Endothelial cell of umbilical vein (primary cell): ENCODE measurements around the gene NEK2. TPM values are rescaled to one million over a fixed set of nuclear protein-coding genes. Genes with fewer than 3 reads are reported as not detected.

Experiments
- BruUV-seq: library from RNA; stranded (reverse); fragments of 400-500 nt; replicated peaks from 2 replicates; lab custom pipeline; 2021; lab: Mats Ljungman, UMichigan
- CTCF ChIA-PET: fragments of 300-600, 350-600 bp; sonication (Branson Sonifier 250); formaldehyde crosslinking; loops from one replicate; lab custom pipeline; 2021; ENCODE audit warnings: antibody characterized with exemption, inconsistent platforms; lab: Charles Lee
- POLR2A ChIA-PET: fragments of 300-600, 350-600 bp; sonication (Branson Sonifier 250); formaldehyde crosslinking; loops from one replicate; lab custom pipeline; 2021; ENCODE audit warnings: antibody characterized with exemption, inconsistent platforms; lab: Charles Lee
- DNase-seq: peaks from one replicate; pipeline ENCODE4 v3.0.0-alpha.2; 2011; ENCODE audit warnings: low read depth, low spot score
- FAIRE-seq: peaks from 2 replicates; lab custom pipeline; 2011; peaks lifted over from hg19 to GRCh38; lab: Jason Lieb, UNC
- H2AFZ ChIP-seq: 2 replicates; pipeline ENCODE4 v1.6.0; 2012; ENCODE audit warnings: low read depth, low read length, control low read depth, inconsistent platforms
- H3K27ac ChIP-seq: 2 replicates; pipeline ENCODE4 v1.5.1; 2011; ENCODE audit warnings: low read depth, mild to moderate bottlenecking, control low read depth, low read length, moderate library complexity; ENCODE audit not compliant: insufficient read depth
- H3K27me3 ChIP-seq, 2 experiments: 2 replicates each; pipeline versions ENCODE4 v1.6.0 to v1.6.1; 2011; ENCODE audit warnings: low read length in 2 of 2, mixed read lengths in 1 of 2; ENCODE audit not compliant: control insufficient read depth in 2 of 2, insufficient read depth in 2 of 2
- H3K36me3 ChIP-seq, 2 experiments: 2 replicates in 1 of 2; 3 replicates in 1 of 2; pipeline ENCODE4 v1.5.1; 2011; ENCODE audit warnings: low read length in 2 of 2, mild to moderate bottlenecking in 1 of 2, moderate library complexity in 1 of 2; ENCODE audit not compliant: control insufficient read depth in 2 of 2, insufficient read depth in 2 of 2; ENCODE audit errors: extremely low read depth in 1 of 2
- H3K4me1 ChIP-seq: 3 replicates; pipeline ENCODE4 v1.5.1; 2011; ENCODE audit warnings: mild to moderate bottlenecking, low read length; ENCODE audit not compliant: control insufficient read depth, insufficient read depth; ENCODE audit errors: extremely low read depth
- H3K4me2 ChIP-seq: 2 replicates; pipeline ENCODE4 v1.6.1; 2011; ENCODE audit warnings: low read length, control low read depth, mixed read lengths; ENCODE audit not compliant: insufficient read depth
- H3K4me3 ChIP-seq, 3 experiments: fragments of 200-600 bp in 1 of 3; sonication (generic), shearing (Covaris generic) in 1 of 3; replicated peaks in 1 of 3; 2 replicates each; pipeline ENCODE4 v1.5.1; 2011 to 2016; ENCODE audit warnings: control low read depth in 3 of 3, low read length in 3 of 3, mild to moderate bottlenecking in 2 of 3, inconsistent platforms in 1 of 3, low read depth in 1 of 3, moderate library complexity in 1 of 3; ENCODE audit not compliant: insufficient read depth in 1 of 3
- H3K79me2 ChIP-seq: 2 replicates; pipeline ENCODE4 v1.6.0; 2012; ENCODE audit warnings: low read length, inconsistent platforms; ENCODE audit not compliant: control insufficient read depth, insufficient read depth
- H3K9ac ChIP-seq: replicated peaks from 2 replicates; pipeline ENCODE3; 2011; ENCODE audit warnings: low read length, control low read depth; ENCODE audit not compliant: insufficient read depth; ENCODE audit errors: extremely low read depth
- H3K9me1 ChIP-seq: replicated peaks from 3 replicates; pipeline ENCODE4 v1.6.0; 2011; ENCODE audit warnings: mild to moderate bottlenecking, low read length; ENCODE audit not compliant: control insufficient read depth, insufficient read depth; ENCODE audit errors: extremely low read depth
- H3K9me3 ChIP-seq: replicated peaks from 2 replicates; pipeline ENCODE4 v1.5.1; 2012; ENCODE audit warnings: low read length, inconsistent platforms; ENCODE audit not compliant: control insufficient read depth, insufficient read depth
- H4K20me1 ChIP-seq: replicated peaks from 2 replicates; pipeline ENCODE3; 2011; ENCODE audit warnings: mild to moderate bottlenecking, low read length; ENCODE audit not compliant: control insufficient read depth, insufficient read depth; ENCODE audit errors: extremely low read depth
- CTCF ChIP-seq, 2 donors: IDR thresholded peaks; 1 replicate in 1 of 2; 2 replicates in 1 of 2; pipeline ENCODE4 v1.5.1; 2011; ENCODE audit warnings: low read length in 2 of 2, mild to moderate bottlenecking in 2 of 2, moderate library complexity in 2 of 2, control low read depth in 1 of 2, inconsistent platforms in 1 of 2, low read depth in 1 of 2; ENCODE audit not compliant: insufficient read depth in 1 of 2; ENCODE audit errors: extremely low read depth in 1 of 2
- EZH2 ChIP-seq: IDR thresholded peaks from 2 replicates; pipeline ENCODE4 v1.6.1; 2012; ENCODE audit warnings: borderline replicate concordance, low read depth, mild to moderate bottlenecking, moderate library complexity, low read length, inconsistent platforms; ENCODE audit not compliant: severe bottlenecking
- FOS ChIP-seq: IDR thresholded peaks from 2 replicates; pipeline ENCODE4 v1.6.1; 2011; ENCODE audit warnings: mild to moderate bottlenecking, low read length, moderate library complexity, borderline replicate concordance; ENCODE audit not compliant: insufficient read depth
- GATA2 ChIP-seq: IDR thresholded peaks from 2 replicates; pipeline ENCODE4 v1.7.0; 2011; ENCODE audit warnings: low read depth, mild to moderate bottlenecking, moderate library complexity, mixed read lengths, low read length; ENCODE audit not compliant: insufficient read length, insufficient read depth
- JUN ChIP-seq: IDR thresholded peaks from 2 replicates; pipeline ENCODE4 v1.6.1; 2011; ENCODE audit warnings: borderline replicate concordance, low read depth; ENCODE audit not compliant: insufficient read length, insufficient read depth
- MAX ChIP-seq: IDR thresholded peaks from 2 replicates; pipeline ENCODE4 v1.6.1; 2011; ENCODE audit not compliant: insufficient read depth, insufficient read length
- MYC ChIP-seq: IDR thresholded peaks from one replicate; pipeline ENCODE4 v1.6.1; 2011; ENCODE audit warnings: mild to moderate bottlenecking, low read depth, low read length
- POLR2A ChIP-seq: IDR thresholded peaks from 2 replicates; pipeline ENCODE4 v1.6.1; 2012; ENCODE audit warnings: low read depth, mild to moderate bottlenecking, control low read depth, low read length
- POLR2AphosphoS5 ChIP-seq: IDR thresholded peaks from 2 replicates; pipeline ENCODE4 v1.6.1; 2012; ENCODE audit warnings: low read depth, mild to moderate bottlenecking, control low read depth, low read length, moderate library complexity; ENCODE audit not compliant: insufficient read depth
- dilution Hi-C: fragments of 300-500 bp; cut with MboI; formaldehyde crosslinking; loops from one replicate; pipeline ENCODE4 v1.15.0; 2019; ENCODE audit warnings: low sequenced_read_pairs; ENCODE audit not compliant: extremely low pct_ligation_motif_present
- intact Hi-C: fragments of 100-400 bp; cut with micrococcal nuclease; formaldehyde crosslinking; loops from one replicate; pipeline ENCODE4 v1.10.0; 2022
- polyA plus RNA-seq, 4 experiments: library from polyadenylated mRNA; depleted of rRNA in 3 of 4; stranded (reverse) in 3 of 4; unstranded in 1 of 4; fragments of >200 nt; gene quantifications; 2 replicates each; pipeline versions ENCODE4 v1.2.1 to v1.2.3, GENCODE V29; 2011 to 2012; ENCODE audit warnings: missing spikeins in 1 of 4
- total RNA-seq: library from RNA; stranded (reverse); gene quantifications from 2 replicates; pipeline ENCODE4 v1.2.3, GENCODE V29; 2021

The NEK2 gene
- total and polyA plus RNA-seq, 2 donors (not counting 3 experiments of a cell fraction or from before 2014, with no cell fraction given), result 6.6 to 19.0 TPM

GRCh38 chr1:211635597-211636205 is 39.7 kb downstream of the NEK2 start:
- Histone ChIP-seq H3K27ac (no peak overlapping the region), H3K4me2 (no peak overlapping the region), H4K20me1 (no peaks in the 10 kb centered on the region), H3K4me1 (peaks cover 19% of the 10 kb centered on the region), H3K36me3 (no peaks in the 10 kb centered on the region), H3K9me1 (no peaks in the 10 kb centered on the region), H3K9ac (no peak overlapping the region), H3K9me3 (no peaks in the 10 kb centered on the region), H3K4me3 (no peak overlapping the region), H3K27me3 (no peaks in the 10 kb centered on the region), H2AFZ (no peak overlapping the region), H3K79me2 (no peaks in the 10 kb centered on the region)
- FAIRE-seq, result no peak
- intact Hi-C loops (no loop called here), dilution Hi-C loops (no loop called here)
- no peak for DNase-seq
- no TSS peak for BruUV-seq
- POLR2A ChIA-PET, result no interaction called here
- CTCF ChIA-PET, result no interaction called here
- no peak for TF ChIP-seq POLR2A
- no peak for TF ChIP-seq JUN
- no peak for TF ChIP-seq GATA2

GRCh38 chr1:211634931-211635330 is 40.5 kb downstream of the NEK2 start:
- Histone ChIP-seq H3K4me1 (peaks cover 12% of the 10 kb centered on the region), H2AFZ (no peak overlapping the region), H3K9me3 (no peaks in the 10 kb centered on the region), H3K9me1 (no peaks in the 10 kb centered on the region), H3K36me3 (no peaks in the 10 kb centered on the region), H3K79me2 (no peaks in the 10 kb centered on the region), H4K20me1 (no peaks in the 10 kb centered on the region), H3K27me3 (no peaks in the 10 kb centered on the region), H3K27ac (no peak overlapping the region), H3K4me3 (no peak overlapping the region), H3K9ac (no peak overlapping the region), H3K4me2 (no peak overlapping the region)
- CTCF ChIA-PET, result interaction anchor here (1.1 to 2.6 kb wide), 2 partner anchors 10 to 311 kb away, joined by 4 to 10 read pairs; no protein-coding TSS in a partner anchor
- POLR2A ChIA-PET, result no interaction called here
- TF ChIP-seq FOS (no peak), POLR2AphosphoS5 (no peak), EZH2 (no peak), GATA2 (no peak), CTCF (IDR thresholded peaks at IDR 0.05; ENCODE audit: extremely low read depth in 1 of 2, insufficient read depth in 1 of 2, low read depth in 1 of 2, low read length in 2 of 2) (no peak), JUN (no peak), MAX (no peak), MYC (no peak), POLR2A (no peak)
- intact Hi-C loops, result no loop called here
- no peak for DNase-seq
- BruUV-seq, result no TSS peak
- no peak for FAIRE-seq
- dilution Hi-C loops, result no loop called here
